HG03565 (cell line): ENCODE results near the gene DSCAM.
"Not testable (repeated sequence)": the region's sequence is repeated elsewhere in the genome, so short reads cannot be mapped to it uniquely, and the experiment has no call there.

Source experiments
- ATAC-seq: cut with Tn5 transposase; IDR thresholded peaks from one replicate; pipeline ENCODE4 v1.9.1; 2021; ENCODE audit warnings: mild to moderate bottlenecking, moderate library complexity; ENCODE audit not compliant: unreplicated experiment

DSCAM gene

DNA sequence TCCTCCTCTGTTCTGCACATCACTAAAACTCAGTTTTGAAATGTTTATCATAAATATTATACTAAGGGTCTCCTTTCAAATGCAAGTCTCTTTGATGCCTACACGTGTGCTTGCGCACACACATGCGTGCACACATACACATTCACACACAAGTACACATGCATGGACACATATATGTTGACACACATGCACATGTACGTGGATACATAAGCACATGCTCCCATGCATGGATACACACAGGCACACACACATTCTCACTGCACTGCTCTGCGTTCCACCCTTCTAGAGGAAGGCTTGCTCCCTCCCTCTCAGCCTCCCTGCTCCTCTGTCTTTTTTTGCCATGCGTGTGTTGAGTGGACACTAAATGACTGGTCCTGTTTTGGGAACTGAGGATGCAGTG is 817.1 kb downstream of the DSCAM start:
- no peak for ATAC-seq

GRCh38 chr21:40028393-40028792 is 818.6 kb downstream of the DSCAM start:
- not testable (repeated sequence) for ATAC-seq

DNA sequence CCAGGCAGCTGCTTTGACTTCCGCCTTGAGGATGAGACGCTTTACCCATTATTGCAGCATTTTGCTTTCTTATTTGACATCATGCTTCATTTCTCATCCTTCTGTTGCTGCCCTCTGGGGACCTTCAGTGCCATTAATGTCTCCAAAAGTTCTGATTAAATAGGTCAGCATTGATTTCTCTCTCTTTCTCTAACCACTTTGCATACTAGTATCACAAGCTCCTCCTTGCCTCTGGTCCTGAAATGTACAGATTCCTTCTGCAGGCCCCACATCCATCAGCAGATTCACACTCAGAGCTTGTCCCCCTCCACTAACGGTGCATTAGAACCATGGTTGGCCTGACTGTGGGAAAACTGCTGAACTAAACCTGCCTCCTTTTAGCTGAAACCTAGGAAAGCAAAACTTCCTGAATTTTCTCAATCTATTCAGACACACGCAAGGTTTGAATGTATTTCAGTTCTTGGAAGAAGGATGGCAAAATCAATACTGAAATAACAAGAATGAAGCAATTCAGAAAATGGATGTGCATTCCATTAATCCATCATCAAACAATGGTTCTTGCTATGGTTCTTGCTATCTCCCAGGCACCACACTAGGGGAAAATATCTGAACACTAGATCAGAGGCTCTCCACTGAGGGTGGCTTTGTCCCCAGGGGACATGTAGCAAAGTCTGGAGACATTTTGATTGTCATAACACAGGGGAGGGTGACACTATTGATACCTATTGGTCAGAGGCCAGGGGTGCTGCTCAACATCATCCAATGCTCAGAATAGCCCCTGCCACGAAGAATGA is 825.2 kb downstream of the DSCAM start:
- no peak for ATAC-seq

GRCh38 chr21:40020651-40021050 is 826.3 kb downstream of the DSCAM start:
- no peak for ATAC-seq

GRCh38 chr21:40018871-40019475 is 828.0 kb downstream of the DSCAM start:
- ATAC-seq, result no peak

DNA sequence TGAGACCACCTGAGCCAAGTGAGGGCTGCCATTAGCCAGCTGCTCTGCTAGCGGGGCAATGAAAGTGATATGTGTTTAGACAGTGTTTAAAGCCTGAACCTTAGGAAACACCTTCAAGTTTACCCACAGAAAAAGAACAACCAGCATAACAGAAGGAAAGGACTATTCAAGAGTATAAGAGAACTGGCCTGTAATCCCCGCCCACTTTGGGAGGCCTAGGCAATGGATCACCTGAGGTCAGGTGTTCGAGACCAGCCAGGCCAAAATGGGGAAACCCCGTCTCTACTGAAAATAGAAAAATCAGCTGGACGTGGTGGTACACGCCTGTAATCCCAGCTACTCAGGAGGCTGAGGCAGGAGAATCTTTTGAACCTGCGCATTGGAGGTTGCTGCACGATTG is 830.3 kb downstream of the DSCAM start:
- no peak for ATAC-seq

DNA sequence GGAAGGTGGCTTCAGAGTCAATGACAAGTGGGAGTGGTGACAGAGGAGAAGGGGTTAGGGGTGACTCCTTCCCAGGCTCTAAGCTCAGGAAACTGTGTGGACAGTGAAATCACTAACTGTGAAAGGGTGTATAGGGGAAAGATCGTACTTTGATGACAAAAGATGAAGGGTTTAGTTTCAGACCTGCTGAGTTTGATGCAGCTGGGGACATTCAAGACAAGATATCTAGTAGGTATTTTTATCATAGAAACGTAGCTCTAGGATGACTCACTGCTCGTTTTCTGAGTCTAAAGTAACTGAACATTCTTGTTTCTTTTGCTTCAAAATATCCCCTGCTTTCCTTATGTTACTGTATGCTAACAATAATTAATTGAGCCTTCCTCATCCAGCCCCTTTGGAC is 830.7 kb downstream of the DSCAM start:
- no peak for ATAC-seq

- ATAC-seq, result no peak
These were observed 831.1 kb downstream of the DSCAM start for GRCh38 chr21:40015818-40016217.

DNA sequence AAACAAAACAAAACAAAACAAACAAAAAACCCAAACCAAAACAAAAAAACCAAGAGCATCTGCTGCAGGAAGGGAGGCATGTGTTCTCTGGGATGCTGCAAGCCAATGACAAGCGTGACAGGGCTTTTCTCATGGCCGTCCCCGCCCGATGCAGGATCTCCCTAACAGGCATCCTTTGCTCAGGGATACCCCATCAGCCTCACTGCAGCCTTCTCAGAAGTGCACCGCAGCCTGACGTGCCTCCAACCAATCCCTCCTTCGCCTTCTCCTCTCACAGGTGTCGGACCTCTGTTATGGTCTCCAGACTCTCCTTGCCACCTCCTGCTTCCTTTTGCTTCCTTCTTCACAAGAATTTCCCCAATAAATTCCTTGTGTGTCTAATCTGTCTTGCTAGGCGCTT is 832.6 kb downstream of the DSCAM start:
- ATAC-seq, result no peak

DNA sequence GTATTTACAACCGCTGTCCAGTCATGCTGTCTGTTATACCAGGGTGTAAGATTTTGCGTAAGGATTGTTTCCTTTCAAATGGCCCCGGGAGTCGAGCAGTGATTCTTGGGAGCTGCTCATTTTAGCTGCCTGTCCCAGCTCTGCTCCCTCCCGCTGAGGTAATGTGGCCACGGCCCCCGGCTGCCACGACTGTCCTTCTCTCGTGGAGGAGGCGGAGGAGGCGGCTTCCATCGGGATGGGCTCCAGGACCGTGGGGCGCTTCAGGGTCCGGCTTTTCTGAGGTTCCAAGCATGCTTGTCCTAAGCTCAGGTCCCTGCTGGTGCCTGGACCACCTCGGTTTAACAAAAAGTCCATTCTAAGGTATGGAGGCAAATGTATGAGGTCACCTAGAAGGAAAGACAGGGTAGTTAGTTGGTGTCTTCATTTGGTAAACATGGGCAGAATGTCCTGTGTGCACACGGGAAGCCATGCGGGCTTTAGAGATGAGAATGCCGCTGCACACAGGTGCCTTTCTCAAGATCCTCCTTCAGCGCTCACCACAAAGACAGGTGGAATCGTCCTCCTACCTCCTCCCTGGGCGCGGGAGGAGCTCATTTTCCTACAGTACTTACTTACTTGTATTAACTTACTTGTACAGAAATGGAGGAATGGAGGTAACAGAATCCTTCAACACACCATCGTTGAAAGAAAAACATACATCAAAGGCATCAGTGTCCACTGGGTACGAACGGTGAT is 833.8 kb downstream of the DSCAM start:
- ATAC-seq, result no peak

- no peak for ATAC-seq
These were observed 835.6 kb downstream of the DSCAM start for GRCh38 chr21:40011371-40011770.

DNA sequence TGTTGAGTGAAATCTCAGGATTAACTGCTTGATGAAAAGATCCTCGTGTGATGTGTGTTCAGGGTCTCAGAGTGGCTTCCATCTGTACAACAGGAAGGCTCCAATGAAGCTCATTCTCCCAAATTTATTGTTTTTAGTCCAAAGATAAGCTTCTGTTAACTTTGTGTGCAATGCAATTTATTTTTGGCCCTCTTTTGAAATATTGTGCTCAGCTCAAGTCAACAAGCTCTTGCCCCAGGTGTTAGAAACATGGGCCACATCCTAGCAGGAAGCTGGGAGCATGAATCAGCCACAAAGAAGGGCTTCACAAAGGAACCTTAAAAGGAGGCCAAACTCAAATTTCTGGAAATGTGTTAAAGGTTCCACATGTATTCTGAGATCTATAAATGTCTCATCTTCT is 844.0 kb downstream of the DSCAM start:
- ATAC-seq, result no peak

GRCh38 chr21:39984286-39984991 is 862.5 kb downstream of the DSCAM start:
- no peak for ATAC-seq

GRCh38 chr21:39980241-39980820 is 866.6 kb downstream of the DSCAM start:
- ATAC-seq, result no peak

DNA sequence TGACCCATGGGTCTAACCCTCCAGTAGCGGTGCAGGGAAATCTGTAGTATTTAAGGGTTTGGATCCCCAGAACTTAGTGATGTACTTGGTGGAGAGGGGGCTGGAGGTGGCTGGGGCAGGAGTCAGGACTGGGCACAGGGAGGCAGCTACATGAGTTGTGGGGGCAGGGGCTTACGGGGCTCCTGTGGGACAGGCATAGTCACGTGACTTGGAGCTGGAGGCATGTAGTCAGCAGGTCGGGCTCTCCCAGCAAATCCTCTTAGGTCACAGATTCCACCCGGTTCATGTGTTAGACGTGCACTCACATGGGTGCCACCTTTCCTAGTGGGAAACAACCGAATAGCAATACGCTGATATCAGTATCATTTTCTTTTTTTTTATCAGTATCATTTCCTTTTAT is 867.6 kb downstream of the DSCAM start:
- ATAC-seq, result no peak

- no peak for ATAC-seq
These were observed 870.2 kb downstream of the DSCAM start for GRCh38 chr21:39976800-39977199.

GRCh38 chr21:39972976-39973770 is 873.8 kb downstream of the DSCAM start:
- no peak for ATAC-seq

GRCh38 chr21:39972471-39972870 is 874.5 kb downstream of the DSCAM start:
- no peak for ATAC-seq

- ATAC-seq, result no peak
These were observed 875.0 kb downstream of the DSCAM start for GRCh38 chr21:39971956-39972355.

DNA sequence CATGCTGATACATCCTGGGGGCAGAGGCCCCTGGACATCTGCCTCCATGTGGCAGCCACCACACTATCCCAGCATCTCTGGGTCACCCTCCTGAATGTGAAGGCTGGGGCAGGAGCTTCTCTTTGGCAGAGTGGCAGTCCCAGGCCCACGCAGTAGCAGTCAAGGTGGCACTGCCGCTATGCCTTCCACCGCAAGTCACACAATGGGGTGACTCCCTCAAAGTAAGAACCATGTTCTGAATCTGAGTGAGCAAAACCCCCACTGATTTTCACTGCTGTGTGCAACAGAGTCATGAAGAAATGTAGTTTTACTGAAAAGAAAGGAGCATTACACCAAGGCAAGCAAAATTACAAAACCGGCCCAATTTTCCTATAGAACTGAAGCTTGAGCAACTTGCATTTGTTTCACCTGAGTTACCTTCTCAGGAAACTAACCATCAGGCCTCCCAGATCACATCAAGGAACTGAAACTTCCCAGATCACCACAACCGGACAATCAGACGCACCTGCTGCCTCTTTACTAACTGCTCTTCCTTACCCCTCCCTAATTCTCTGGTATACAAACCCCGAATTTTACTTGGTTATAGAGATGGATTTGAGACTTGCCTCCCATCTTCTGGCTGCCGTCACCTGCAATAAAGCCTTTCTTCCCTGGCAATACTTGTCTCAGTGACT is 877.1 kb downstream of the DSCAM start:
- ATAC-seq, result no peak
